HuH-7 (cell line): ENCODE measurements around the gene PDGFRB.
"Not testable (repeated sequence)": the region's sequence is repeated elsewhere in the genome, so short reads cannot be mapped to it uniquely, and the experiment has no call there.

ENCODE experiments used
- DNase-seq: peaks from one replicate; pipeline ENCODE4 v3.0.0; 2011; ENCODE audit warnings: low spot score

Gene PDGFRB

DNA sequence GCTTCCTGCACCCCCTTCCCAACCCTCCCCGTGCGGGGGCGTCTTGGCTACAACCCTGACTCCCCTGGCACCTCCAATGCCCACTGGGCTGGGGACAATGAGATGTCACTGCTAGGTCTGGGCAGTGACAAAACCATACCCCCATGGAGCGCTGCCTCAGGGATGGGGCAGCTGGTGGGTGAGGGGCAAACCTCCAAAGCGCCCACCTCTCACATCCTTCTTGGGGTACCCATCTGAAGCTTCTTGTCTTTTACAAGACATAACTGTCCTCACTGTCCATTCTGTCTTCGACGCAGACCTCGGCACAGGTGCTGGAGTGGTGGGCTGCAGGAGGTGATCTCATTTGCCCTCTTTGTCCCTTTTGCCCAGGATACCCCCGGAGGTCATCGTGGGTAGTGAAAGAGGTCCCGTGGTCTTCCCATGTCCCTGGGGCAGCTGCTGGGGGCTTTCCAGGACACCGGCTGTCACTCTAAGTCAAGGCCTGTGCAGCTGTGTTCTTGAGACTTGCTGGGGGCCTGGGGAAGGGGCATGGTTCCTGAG lies 41.5 kb downstream of the PDGFRB start:
- no peak for DNase-seq

DNA sequence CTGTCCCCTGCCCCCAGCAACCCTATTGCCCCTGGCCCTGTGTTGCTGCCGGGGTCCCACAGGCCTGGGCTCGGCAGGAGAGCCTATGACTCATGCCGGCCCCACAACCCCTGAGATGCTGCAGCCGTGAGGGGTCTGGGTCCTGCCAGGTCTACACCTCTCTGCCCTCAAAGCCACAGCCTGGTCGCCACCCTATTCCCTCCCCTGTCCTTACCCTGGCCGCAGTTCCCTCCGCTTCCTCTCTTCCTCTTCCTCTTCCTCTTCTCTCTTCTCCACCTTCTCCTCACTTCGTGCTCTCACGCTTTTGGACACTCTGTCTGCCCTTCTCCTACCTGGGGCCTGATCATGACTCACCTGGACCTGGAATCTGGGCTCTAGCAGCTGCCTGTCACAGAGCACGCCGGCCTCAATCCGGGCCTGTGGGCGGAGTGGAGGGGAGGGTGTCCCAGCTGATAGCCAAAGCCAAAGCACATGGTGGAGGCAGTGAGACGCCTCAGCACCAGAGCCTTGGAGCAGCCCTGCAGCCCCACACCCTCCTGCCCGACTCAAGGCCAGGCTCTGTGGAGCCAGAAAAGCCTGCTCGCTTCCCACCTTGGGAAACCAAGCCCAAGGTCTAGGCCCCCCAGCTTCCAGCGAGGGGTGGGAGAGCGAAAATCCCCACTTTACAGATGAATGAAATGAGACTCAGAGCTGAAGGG lies 42.4 kb downstream of the PDGFRB start:
- no peak for DNase-seq

DNA sequence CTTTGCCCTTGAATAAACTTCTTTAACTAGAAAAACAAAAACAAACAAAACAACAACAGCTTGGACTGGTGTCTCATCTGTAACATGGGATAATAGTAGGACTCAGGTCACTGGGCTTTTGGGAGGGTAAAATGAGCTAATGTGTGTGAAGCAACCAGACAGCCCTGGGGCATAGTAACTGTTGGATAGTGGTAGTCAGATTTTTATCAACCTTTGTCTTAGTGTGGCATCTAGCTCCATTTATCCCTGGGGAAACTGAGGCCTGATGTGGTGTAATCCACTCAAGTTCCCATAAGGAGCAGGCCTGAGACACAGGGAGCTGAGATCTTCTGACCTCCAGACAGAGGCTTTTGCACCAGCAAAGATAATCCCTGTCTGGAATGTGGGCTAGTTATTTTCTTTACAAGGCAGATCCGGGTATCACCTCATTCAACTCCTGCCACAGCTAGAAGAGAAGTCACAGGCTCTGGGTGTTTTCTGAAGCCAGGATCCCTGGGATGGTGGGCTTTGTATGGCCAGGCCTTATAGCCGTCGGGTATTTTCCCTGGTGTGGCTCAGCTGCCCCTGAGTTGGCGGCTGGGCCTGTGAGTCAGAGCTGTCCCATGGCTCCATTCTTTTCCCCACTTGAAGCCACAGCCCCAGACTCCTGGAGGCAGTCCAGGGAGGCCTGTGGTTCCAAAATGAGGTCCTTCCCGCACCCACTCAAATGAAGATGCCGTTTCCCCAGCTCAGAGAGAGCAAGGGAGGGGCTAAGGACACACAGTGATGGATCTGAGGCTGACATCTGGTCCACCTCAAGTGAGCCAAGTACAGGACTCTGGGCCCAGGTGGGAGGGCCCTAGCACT lies 43.2 kb downstream of the PDGFRB start:
- DNase-seq, result no peak

DNA sequence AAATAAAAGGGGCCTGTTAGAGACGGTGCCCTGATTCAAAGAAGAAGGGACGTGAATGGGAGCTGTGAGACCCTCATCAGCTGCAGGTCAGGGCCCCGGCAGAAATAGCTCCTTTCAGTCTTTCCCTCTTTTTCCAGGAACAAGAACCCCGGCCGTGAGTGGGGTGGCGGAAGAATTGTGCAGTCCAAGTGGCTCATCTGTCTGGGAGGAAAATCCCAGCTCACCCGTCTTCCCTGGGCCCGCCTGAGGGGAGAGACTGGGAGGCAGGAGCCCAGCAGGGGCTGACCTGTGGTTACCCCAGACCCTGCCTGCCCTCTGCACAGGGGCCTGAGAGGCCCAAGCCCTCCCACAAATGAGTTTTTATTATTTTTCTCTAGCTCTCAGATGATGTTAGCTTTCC lies 44.5 kb downstream of the PDGFRB start:
- no peak for DNase-seq

DNA sequence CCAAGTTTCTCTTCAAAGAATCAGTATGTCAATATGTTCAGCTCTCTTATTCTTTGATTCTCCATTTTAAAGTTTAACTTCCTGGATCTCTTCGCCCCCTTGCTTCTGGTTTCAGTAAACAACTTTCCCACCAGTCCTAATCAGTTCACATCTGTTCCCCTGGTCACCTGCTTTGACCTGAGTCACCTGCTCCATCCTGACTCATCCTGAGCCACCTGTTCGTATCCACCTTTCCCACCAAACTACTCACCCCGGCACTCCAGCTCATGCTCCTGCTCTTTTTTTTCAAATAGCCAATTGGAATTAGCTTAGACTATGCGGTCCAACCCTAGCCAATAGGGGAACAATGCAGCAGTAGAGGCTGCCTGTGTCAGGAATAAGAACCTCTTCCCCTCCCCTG lies 45.7 kb downstream of the PDGFRB start:
- DNase-seq, result no peak

DNA sequence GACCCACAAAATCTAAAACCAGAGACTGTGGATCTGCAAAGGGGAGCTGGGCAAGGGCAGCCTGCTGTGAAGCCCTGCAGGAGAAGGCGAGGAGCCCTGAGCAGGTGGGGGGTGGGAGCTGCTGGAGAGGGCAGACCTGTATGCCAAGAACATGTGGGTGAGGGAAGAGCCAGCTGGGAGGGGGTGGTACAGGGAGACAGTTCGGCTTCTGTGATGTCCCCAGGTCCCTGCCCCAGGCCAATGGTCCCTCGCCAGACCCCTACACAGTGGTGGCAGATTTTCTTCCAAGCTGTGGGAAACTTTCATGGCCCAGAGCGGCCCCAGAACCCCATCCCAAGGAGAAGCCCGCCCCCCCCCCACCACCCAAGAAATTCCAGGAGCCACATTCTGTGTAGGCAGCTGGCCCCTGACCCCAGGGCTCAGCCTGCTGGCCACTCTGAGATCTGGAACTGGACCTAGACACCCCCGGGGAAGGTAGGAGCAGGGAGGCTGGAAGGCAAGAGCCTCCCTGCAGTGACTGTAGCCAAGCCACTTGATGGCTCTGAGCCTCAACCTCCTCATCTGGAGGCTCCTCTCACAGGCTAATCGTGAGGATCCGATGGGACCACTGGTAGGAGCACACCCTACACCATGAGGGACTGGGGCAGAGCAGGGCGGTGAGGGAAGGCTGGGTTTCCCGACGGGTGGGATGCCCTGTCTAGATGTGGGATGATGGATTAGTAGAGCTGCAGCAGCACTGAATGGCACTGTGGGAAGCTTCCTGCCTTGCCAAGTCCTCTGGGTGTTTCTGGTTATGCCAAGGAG lies 46.7 kb downstream of the PDGFRB start:
- no peak for DNase-seq

DNA sequence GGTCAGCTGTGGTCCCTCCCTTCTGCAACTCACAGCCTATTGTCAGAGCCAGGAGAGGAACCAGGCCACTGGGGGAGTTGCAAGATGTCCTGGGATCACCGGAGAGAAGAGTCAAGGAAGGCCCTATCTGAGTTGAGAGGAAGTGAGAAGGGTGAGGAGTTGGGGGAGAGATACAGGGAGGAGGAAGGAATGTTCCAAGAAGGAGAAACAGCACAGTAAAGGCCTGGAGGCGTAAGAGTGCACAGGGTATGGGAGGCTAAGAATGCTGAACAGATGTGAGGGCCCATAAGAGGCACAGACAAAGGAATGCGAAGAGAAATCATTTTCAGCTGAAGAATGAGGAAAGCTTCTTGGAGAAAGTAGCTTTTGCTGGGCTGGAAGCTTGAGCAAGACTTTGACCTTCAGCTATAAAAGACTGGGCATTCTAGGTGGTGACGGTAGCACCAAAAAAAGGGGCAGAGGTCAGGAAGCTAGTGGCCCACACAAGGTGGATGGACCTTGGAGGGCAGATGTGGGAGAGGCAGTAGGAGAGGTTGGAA lies 47.7 kb downstream of the PDGFRB start:
- no peak for DNase-seq

DNA sequence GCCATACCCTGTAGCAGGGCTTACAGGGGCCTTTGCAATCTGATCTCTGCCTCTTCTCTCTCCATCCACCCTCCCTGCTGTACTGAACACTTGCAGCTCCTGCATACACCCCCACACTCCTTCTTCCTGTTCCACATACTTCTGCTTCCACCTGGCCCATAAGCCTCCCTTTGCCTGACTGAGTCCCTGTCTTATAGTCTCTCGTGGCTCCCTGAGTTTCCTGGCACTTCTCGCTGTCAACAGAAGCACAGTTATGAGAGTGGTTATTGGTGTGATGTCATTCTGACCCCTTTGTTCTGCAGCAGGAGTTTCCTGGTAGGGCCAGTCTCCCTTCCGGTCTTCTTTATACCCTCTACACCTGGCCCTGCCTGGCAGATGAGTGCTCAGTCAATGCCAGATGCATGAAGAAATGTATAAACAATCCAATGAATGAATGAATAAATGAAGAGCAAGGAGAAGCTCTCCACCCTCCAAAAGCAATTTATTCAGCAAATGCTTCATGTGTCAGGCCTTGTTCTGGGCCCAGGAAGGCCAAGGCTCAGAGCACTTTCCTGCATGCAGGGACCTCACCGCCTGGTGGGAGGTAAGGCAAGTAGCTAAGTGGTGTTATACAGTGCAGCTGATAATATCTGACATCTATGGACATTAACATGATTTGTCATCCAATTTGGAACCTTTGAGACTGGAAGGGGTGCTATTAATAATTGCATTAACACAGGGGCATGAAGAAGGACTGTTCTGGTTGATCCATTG lies 48.8 kb downstream of the PDGFRB start:
- no peak for DNase-seq

DNA sequence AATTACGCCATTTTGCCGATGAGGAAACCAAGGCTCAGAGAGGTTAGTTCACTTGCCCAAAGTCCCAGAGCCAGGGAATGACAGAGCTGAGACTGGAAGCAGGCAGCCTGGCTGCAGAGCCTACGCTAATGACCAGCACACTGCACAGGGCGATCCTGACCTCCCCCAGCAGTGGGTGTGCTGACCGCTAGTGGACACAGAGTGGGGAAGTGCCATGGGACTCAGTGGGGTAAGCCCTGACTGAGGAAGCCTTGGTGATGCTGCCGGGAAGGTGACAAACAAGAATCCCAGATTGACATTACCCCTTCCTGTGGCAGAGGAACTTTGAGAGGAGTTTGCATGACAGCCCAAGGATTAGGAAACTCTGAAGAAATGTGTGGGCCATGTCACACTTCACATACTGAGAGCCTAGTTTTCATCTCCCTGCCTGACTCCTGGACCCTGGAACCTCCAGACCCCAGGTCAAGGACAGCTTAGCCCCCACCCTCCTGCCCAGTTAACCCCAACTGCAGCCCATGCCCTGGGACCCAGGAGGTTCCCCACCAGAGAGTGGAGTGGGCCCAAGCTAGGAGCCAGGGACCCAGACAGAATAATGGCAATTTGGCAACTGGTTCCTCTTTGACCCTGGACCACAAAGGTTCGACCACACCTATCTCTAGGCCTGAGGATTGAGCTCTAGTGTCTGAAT lies 49.6 kb downstream of the PDGFRB start:
- no peak for DNase-seq

DNA sequence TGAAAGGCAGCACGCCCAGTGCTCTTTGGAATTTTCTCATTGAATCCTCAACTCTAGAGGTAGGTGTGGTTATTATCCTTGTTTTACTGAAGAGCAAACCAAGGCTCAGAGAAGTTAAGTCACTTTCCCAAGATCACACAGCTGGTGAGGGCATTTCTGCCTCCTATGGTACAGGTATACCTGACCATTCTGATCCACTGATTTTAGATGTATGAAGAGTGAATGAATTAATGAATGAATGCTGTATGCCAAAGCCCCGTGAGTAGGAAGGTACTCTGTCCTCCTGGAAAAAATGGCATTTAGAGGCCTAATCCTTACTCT lies 51.1 kb downstream of the PDGFRB start:
- no peak for DNase-seq

DNA sequence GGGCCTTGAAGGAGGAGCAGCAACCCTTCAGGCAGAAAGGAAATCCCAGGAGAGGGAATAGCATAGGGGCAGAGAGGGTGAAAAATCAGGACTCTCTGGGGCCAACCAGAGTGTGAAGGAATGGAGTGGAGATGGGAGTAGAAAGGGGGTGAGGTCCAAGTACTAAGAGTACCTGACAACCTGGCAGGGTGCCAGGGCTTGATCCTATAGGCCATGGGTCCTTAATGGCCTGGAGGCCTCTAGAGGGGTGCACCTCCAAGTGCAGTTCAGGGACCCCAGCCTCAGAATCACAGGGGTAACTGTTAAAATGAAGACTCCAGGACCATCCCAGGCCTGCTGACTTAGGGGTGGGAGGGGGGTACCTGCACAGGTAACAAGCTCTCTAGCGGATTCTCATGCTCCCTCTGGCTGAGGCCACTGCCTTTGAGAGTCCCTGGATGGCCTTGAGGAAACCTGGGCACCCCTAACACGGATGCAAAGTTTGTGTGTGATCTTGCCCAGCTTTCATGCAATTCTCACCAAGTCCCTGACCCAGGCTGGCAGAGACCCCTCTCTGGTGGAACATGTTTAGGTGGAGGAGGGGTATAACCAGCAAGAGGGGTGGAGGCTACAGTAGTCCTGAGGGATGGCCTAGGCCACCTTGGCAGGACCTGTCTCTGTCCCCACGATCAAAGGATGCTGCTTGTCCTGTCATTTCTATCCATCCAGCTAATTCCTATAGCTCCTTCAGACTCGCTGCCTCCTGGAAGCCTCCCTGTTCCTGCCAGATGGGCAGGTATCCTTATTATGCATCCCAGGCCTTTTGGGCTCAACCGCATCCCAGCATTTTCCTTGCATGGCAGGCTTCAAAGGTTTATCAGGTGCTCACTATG lies 51.7 kb downstream of the PDGFRB start:
- DNase-seq, result no peak

DNA sequence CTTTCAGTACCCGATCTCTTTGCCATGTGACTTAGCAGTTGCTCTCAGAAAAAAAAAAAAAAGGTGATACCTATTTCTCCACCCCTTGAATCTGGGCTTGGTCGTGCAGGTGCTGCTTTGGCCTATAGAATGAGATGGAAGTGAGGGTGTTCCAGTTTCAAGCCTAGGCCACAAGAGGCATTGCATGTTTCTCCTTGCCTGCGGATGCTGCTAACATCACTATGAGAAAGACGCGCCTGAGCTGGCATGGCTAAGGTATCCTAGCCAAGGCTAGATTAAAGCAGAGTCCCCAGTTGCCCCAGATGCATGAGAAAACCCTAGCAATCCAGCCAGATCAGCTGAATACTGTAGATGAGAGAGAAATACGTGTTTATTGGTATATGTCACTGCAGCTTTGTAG lies 54.6 kb downstream of the PDGFRB start:
- DNase-seq, result no peak

DNA sequence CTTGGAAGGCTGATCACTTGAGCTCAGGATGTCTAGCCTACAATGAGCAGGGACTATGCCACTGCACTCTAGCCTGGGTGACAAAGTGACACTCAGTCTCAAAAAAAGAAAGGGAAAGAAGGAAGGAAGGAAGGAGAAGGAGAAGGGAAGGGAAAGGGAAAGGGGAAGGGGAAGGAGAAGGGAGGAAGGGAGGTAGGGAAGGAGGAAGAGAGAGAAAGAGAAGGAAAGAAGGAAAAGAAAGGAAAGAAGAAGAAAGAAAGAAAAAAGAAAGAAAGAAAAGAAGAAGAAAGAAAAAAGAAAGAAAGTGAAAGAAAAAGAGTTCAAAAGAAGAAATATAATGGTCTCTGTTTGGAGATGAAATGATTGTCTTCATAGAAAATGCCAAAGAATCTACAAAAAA lies 58.5 kb downstream of the PDGFRB start:
- DNase-seq, result no peak

DNA sequence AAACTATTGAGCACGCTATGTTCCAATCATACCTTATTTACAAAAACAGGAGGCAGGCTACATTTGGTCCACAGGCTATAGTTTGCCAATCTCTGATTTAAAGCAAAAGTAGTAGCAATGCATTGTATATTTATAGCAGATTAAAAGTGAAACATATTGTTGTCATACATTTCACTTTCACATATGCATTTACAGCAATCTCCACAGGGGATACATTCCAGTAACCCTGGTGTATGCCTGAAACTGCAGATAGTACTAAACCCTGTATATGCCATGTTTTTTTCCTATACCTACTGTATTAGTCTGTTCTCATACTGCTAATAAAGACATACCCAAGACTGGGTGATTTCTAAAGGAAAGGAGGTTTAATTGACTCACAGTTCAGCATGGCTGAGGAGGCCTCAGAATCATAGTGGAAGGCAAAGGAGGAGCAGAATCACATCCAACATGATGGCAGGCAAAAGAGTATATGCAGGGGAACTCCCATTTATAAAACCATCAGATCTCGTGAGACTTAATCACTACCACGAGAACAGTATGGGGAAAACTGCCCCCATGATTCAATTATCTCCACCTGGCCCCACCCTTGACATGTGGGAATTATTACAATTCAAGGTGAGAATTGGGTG lies 63.4 kb downstream of the PDGFRB start:
- no peak for DNase-seq

DNA sequence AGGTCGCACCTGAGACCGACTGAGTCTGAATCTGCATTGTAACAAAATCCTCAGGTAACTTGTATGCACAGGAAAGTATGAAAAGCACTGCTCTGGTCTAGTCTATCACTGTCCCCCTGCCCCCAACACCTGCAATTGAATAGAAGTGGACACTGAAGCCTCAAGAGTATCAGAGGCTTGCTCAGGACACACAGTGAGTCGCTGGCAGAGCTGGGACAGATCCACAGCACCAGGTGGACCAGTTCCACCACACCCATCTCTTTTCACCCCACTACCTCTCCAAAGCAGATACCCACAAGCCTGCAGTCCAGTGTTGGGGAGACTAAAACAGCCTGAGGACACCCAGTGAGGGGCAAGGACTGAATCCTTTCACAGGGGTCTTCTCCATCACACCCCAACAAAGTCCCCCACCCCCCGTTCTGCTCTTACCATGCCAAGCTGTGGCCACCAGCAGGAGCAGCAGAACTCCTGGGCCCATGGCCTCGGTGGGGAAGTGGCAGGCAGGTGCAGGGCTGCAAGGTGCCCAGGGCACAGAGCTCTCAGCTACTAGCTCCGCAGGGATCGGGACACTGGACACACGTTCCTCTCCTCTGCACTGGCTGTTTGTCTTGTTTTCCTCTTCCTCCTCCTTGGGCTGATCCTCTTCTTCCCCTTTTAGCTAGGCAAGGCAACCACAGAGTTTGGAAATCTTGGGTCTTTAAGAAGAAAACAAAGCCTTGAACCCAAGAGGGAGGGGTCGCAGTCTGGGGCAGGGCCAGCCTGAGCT lies 69.5 kb downstream of the PDGFRB start, which contains the start of gene CSF1R:
Gene CSF1R (minus strand): TSS at position 605 of the 766 bp plus-strand sequence. CDS start 127 bp downstream, at position 478.
- no peak for DNase-seq

DNA sequence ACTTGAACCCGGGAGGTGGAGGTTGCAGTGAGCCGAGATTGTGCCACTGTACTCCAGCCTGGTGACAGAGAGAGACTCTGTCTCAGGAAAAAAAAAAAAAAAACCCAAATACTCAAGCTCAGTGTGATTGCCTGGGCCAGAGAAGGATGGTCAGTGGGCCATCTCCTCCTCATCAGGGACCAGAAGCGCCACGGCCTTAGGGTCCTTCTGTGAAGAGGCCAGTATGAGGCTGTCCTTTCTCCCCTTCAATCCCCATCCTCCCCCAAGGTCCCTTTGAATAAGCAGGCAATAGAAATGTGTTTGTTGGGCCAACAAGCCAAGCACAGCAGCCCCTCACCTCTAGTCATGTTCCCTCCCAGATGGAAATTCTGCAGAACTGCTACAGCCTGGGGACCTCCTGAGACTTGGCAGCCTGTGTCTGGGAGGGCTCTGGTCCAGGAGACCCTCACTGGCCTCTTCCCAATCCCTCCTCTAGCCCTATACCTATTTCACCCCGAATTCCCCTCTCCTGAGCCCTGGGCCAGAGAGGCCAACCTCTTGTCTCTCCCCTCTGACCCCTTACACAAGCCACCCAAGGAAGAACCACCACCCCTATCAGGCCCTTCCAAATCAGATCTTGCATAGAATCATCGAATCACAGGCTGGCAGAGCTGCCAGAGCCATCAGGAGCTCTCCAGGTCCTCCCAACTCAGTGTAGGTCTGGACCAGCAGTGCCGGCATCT lies 70.3 kb downstream of the PDGFRB start:
- no peak for DNase-seq

DNA sequence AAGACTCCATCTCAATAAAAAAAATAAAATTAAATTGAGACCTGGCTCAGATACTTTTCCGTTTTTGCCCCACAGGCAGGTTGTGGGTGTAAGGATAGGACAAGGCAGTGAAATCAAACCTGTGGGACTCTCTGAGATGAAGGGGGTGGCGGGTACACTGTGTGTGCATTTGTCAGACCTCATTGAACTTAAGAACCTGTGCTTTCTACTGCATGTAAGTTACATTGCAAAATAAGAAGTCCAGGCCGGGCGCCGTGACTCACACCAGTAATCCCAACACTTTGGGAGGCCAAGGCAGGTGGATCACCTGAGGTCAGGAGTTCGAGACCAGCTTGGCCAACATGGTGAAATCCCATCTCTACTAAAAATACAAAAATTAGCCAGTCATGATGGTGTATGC lies 70.9 kb downstream of the PDGFRB start:
- not testable (repeated sequence) for DNase-seq

DNA sequence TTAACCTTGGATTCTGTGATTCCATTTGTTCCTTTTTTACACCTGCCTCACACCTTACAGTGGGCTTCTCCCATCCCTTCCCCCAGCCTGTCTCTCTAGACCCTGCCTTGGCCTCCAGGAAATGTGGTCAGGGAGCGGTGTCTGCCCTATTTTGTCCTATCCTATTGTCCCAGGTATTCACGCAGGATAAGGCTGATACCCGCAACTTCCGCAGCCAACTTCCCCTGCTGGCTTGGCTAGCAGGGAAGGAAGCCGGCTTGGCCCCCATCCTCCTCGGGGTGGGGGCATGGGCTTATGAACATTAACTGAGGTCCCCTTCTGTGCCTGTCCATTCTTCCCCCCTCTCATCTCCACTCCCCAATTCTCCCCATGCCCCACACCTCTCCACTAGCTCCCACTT lies 72.8 kb downstream of the PDGFRB start:
- no peak for DNase-seq
